HepG2 (cell line): ENCODE results near the gene NRAS. TPM values are rescaled to one million over a fixed set of nuclear protein-coding genes. Genes with fewer than 3 reads are reported as not detected.

ENCODE experiments used
- ATM ChIP-seq: fragments of 450-650 bp; IDR thresholded peaks from 2 replicates; pipeline ENCODE4 v1.7.1; 2017; ENCODE audit warnings: mild to moderate bottlenecking, borderline replicate concordance
- ETV5 ChIP-seq: IDR thresholded peaks from 2 replicates; pipeline ENCODE4 v1.6.1; 2018; ENCODE audit warnings: missing biosample characterization, missing genetic modification reagents, inconsistent platforms, borderline replicate concordance
- FOXP4 ChIP-seq: sonication (generic); formaldehyde crosslinking; IDR thresholded peaks from 2 replicates; pipeline ENCODE4 v1.4.0; 2020; ENCODE audit warnings: missing genetic modification reagents
- HMGXB4 ChIP-seq, 2 experiments: sonication (generic) in 1 of 2; formaldehyde crosslinking in 1 of 2; IDR thresholded peaks; 2 replicates each; pipeline versions ENCODE4 v1.4.0 to v1.6.1; 2018 to 2020; ENCODE audit warnings: missing genetic modification reagents in 2 of 2, borderline replicate concordance in 1 of 2, low read depth in 1 of 2, mild to moderate bottlenecking in 1 of 2, missing biosample characterization in 1 of 2
- HOXD1 ChIP-seq: sonication (generic); formaldehyde crosslinking; IDR thresholded peaks from 2 replicates; pipeline ENCODE4 v1.5.0; 2020; ENCODE audit warnings: missing genetic modification reagents
- PHB2 ChIP-seq: fragments of 450-650 bp; IDR thresholded peaks from 2 replicates; pipeline ENCODE4 v1.6.1; 2018; ENCODE audit not compliant: partially characterized antibody
- STAG1 ChIP-seq: sonication (generic); formaldehyde crosslinking; IDR thresholded peaks from 2 replicates; pipeline ENCODE4 v1.4.0; 2020; ENCODE audit warnings: missing genetic modification reagents
- ZGPAT ChIP-seq: IDR thresholded peaks from 2 replicates; pipeline ENCODE4 v1.6.1; 2016; ENCODE audit warnings: mild to moderate bottlenecking
- ZNF460 ChIP-seq: sonication (generic); formaldehyde crosslinking; IDR thresholded peaks from 2 replicates; pipeline ENCODE4 v1.5.1; 2020; ENCODE audit warnings: missing genetic modification reagents, mild to moderate bottlenecking, borderline replicate concordance
- polyA plus RNA-seq, 8 experiments: library from polyadenylated mRNA; depleted of rRNA in 3 of 8; stranded (reverse) in 7 of 8; unstranded in 1 of 8; fragments of >200 nt; fragmentation: Illumina TruSeq in 4 of 8; extraction: Trizol in 4 of 8; gene quantifications; 2 replicates each; pipeline versions ENCODE4 v1.2.1 to v1.2.3, GENCODE V29; 2011 to 2016; ENCODE audit warnings: low read depth in 4 of 8, missing spikeins in 1 of 8, mixed read lengths in 1 of 8; ENCODE audit not compliant: insufficient read depth in 1 of 8
- total RNA-seq, 5 experiments: library from RNA; depleted of rRNA; stranded (reverse); fragments of >200 nt; fragmentation: Illumina TruSeq; extraction: Trizol; gene quantifications; 2 replicates each; pipeline ENCODE4 v1.2.3, GENCODE V29; 2016; ENCODE audit warnings: low read depth in 1 of 5
- TF ChIP-seq, protein P1 (sequence below): sonication (generic); formaldehyde crosslinking; IDR thresholded peaks from 2 replicates; pipeline ENCODE4 v1.5.0; 2020; ENCODE audit warnings: mild to moderate bottlenecking, missing genetic modification reagents, moderate library complexity
- TF ChIP-seq, protein P2 (sequence below): IDR thresholded peaks from 2 replicates; pipeline ENCODE4 v1.6.1; 2016; ENCODE audit warnings: missing compliant biosample characterization, missing genetic modification reagents, borderline replicate concordance
- TF ChIP-seq, protein P3 (sequence below): sonication (generic); formaldehyde crosslinking; IDR thresholded peaks from 2 replicates; pipeline ENCODE4 v1.5.0; 2020; ENCODE audit warnings: mild to moderate bottlenecking, missing genetic modification reagents, borderline replicate concordance

NRAS gene
- total and polyA plus RNA-seq, 2 of the 13 experiments (the other 11 are each of a cell fraction or from before 2014, with no cell fraction given) = 38.6 to 58.8 TPM

DNA sequence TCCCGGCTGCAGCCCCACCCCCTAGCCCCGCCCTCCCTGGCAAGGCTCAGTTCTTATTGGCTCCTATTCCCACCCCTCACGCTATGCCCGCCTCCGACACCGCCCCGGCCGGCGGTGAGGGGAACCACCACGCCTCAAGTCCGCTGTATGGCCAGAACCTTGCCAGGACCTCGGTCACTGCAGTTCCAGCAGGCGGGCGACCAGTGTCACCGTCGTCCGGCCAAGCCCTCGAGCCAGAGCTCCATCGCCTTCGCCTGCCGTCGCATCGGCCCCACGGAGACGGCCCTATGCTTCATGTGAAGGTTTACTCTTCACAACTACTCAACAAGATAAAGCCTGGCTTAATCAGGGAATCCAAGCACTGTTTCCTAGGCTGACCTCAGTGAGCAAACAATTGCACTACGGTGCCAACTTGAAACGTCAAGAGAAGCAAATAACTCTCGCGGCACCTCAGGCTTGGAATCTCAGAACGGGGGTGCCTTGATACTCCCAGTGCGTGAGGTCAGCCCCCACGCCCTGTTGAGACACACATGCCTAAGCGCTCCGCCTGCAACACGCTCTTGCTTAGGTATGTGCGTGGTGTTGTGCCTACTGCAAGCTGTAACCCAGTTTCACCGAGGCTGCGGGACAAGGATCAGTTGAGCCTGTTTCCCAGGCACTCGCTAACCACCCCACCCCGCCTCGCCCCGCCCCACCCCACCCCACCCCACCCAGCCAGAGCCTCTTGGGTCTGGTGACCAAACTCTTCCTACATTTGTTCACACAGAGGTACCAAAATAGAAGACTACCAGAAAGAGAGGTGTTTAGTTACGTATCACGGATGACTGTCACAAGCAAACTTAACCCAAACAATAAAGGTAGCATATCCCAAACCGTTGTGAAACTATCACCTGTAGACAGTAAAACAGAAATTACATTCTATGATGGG, 46.2 kb downstream of the NRAS start (continued):
- TF ChIP-seq, protein P1, sequence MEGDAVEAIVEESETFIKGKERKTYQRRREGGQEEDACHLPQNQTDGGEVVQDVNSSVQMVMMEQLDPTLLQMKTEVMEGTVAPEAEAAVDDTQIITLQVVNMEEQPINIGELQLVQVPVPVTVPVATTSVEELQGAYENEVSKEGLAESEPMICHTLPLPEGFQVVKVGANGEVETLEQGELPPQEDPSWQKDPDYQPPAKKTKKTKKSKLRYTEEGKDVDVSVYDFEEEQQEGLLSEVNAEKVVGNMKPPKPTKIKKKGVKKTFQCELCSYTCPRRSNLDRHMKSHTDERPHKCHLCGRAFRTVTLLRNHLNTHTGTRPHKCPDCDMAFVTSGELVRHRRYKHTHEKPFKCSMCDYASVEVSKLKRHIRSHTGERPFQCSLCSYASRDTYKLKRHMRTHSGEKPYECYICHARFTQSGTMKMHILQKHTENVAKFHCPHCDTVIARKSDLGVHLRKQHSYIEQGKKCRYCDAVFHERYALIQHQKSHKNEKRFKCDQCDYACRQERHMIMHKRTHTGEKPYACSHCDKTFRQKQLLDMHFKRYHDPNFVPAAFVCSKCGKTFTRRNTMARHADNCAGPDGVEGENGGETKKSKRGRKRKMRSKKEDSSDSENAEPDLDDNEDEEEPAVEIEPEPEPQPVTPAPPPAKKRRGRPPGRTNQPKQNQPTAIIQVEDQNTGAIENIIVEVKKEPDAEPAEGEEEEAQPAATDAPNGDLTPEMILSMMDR (CRISPR knock-in tag) = peak; percentile 23; the same call in 1 of the 2 replicates
- peak; percentile 25 for TF ChIP-seq STAG1 (CRISPR knock-in tag)
- no peak for TF ChIP-seq ETV5 (CRISPR knock-in tag)
- TF ChIP-seq ATM = no peak
- TF ChIP-seq, protein P2, sequence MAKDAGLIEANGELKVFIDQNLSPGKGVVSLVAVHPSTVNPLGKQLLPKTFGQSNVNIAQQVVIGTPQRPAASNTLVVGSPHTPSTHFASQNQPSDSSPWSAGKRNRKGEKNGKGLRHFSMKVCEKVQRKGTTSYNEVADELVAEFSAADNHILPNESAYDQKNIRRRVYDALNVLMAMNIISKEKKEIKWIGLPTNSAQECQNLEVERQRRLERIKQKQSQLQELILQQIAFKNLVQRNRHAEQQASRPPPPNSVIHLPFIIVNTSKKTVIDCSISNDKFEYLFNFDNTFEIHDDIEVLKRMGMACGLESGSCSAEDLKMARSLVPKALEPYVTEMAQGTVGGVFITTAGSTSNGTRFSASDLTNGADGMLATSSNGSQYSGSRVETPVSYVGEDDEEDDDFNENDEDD (CRISPR knock-in tag) = peak; percentile 69; the same call in 1 of the 2 replicates
- 0 out of 4 replicates have a peak, but pooled peaks of 1 of the 2 experiments have one; percentile 25 for TF ChIP-seq HMGXB4 (CRISPR knock-in tag; IDR thresholded peaks at IDR 0.05; ENCODE audit: borderline replicate concordance in 1 of 2, low read depth in 1 of 2)
- TF ChIP-seq ZGPAT (CRISPR knock-in tag) = 0 out of 2 replicates have a peak, but pooled peaks have one; percentile 57
- TF ChIP-seq HOXD1 (CRISPR knock-in tag) = no peak
- TF ChIP-seq, protein P3, sequence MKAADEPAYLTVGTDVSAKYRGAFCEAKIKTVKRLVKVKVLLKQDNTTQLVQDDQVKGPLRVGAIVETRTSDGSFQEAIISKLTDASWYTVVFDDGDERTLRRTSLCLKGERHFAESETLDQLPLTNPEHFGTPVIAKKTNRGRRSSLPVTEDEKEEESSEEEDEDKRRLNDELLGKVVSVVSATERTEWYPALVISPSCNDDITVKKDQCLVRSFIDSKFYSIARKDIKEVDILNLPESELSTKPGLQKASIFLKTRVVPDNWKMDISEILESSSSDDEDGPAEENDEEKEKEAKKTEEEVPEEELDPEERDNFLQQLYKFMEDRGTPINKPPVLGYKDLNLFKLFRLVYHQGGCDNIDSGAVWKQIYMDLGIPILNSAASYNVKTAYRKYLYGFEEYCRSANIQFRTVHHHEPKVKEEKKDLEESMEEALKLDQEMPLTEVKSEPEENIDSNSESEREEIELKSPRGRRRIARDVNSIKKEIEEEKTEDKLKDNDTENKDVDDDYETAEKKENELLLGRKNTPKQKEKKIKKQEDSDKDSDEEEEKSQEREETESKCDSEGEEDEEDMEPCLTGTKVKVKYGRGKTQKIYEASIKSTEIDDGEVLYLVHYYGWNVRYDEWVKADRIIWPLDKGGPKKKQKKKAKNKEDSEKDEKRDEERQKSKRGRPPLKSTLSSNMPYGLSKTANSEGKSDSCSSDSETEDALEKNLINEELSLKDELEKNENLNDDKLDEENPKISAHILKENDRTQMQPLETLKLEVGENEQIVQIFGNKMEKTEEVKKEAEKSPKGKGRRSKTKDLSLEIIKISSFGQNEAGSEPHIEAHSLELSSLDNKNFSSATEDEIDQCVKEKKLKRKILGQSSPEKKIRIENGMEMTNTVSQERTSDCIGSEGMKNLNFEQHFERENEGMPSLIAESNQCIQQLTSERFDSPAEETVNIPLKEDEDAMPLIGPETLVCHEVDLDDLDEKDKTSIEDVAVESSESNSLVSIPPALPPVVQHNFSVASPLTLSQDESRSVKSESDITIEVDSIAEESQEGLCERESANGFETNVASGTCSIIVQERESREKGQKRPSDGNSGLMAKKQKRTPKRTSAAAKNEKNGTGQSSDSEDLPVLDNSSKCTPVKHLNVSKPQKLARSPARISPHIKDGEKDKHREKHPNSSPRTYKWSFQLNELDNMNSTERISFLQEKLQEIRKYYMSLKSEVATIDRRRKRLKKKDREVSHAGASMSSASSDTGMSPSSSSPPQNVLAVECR = peak; percentile 45; the same call in 1 of the 2 replicates
- peak; percentile 38; the same call in 1 of the 2 replicates for TF ChIP-seq FOXP4
- TF ChIP-seq ZNF460 (CRISPR knock-in tag) = no peak
- no peak for TF ChIP-seq PHB2
